Urothelium cell line (cell line): ENCODE data around the gene SLC2A2.

Experiments
- DNase-seq: peaks from one replicate; pipeline ENCODE4 v3.0.0; 2011; ENCODE audit warnings: low spot score, mixed read lengths
- FAIRE-seq: peaks from 2 replicates; lab custom pipeline; 2011; peaks lifted over from hg19 to GRCh38; lab: Jason Lieb, UNC

Gene SLC2A2

GRCh38 chr3:171026597-171027293, at the start of gene SLC2A2:
TSS of gene SLC2A2 (minus strand) at chr3:171026720. CDS start at chr3:171026670, 50 bp downstream.
- DNase-seq (no peak), FAIRE-seq (no peak)

- no peak for DNase-seq
- no peak for FAIRE-seq
Measured at GRCh38 chr3:171072432-171072831, 45.9 kb upstream of the SLC2A2 start.

GRCh38 chr3:171068658-171069057, 42.1 kb upstream of the SLC2A2 start:
- FAIRE-seq = no peak

GRCh38 chr3:171066206-171066605, 39.7 kb upstream of the SLC2A2 start:
- no peak for DNase-seq
- FAIRE-seq = no peak

More at GRCh38 chr3:171068658-171069057, 42.1 kb upstream of the SLC2A2 start:
- no peak for DNase-seq

- no peak for FAIRE-seq
Measured at GRCh38 chr3:171065732-171066131, 39.2 kb upstream of the SLC2A2 start.

GRCh38 chr3:171064461-171064860, 37.9 kb upstream of the SLC2A2 start:
- DNase-seq (no peak), FAIRE-seq (no peak)

More at GRCh38 chr3:171065732-171066131, 39.2 kb upstream of the SLC2A2 start:
- DNase-seq = no peak

- no peak for FAIRE-seq
- DNase-seq = no peak
Measured at GRCh38 chr3:171061749-171062148, 35.2 kb upstream of the SLC2A2 start.

GRCh38 chr3:171059978-171060377, 33.5 kb upstream of the SLC2A2 start:
- DNase-seq = no peak
- FAIRE-seq = no peak

- no peak for FAIRE-seq
Measured at GRCh38 chr3:171058873-171059603, 32.5 kb upstream of the SLC2A2 start.

GRCh38 chr3:171058058-171058457, 31.5 kb upstream of the SLC2A2 start:
- DNase-seq (no peak), FAIRE-seq (no peak)

More at GRCh38 chr3:171058873-171059603, 32.5 kb upstream of the SLC2A2 start:
- DNase-seq = no peak

- no peak for FAIRE-seq
- no peak for DNase-seq
Measured at GRCh38 chr3:171057072-171057471, 30.6 kb upstream of the SLC2A2 start.

- DNase-seq (no peak), FAIRE-seq (peak; percentile 27)
Measured at GRCh38 chr3:171056528-171056927, 30.0 kb upstream of the SLC2A2 start.

- no peak for DNase-seq
- FAIRE-seq = no peak
Measured at GRCh38 chr3:171055336-171056178, 29.0 kb upstream of the SLC2A2 start.

GRCh38 chr3:171054921-171055320, 28.4 kb upstream of the SLC2A2 start:
- FAIRE-seq = no peak
- no peak for DNase-seq

GRCh38 chr3:171054231-171054630, 27.7 kb upstream of the SLC2A2 start:
- no peak for FAIRE-seq
- no peak for DNase-seq

GRCh38 chr3:171049861-171050444, 23.4 kb upstream of the SLC2A2 start:
- FAIRE-seq = no peak
- DNase-seq = peak; percentile 63

- DNase-seq (no peak), FAIRE-seq (no peak)
Measured at GRCh38 chr3:171046760-171047159, 20.2 kb upstream of the SLC2A2 start.

GRCh38 chr3:171044835-171045793, 18.6 kb upstream of the SLC2A2 start:
- DNase-seq = no peak
- FAIRE-seq = no peak

GRCh38 chr3:171044384-171044783, 17.9 kb upstream of the SLC2A2 start:
- DNase-seq = no peak
- no peak for FAIRE-seq

- FAIRE-seq (no peak), DNase-seq (no peak)
Measured at GRCh38 chr3:171039674-171040073, 13.2 kb upstream of the SLC2A2 start.
